AG04450 (cell line): ENCODE data around the gene DNM1. TPM values are rescaled to one million over a fixed set of nuclear protein-coding genes. Genes with fewer than 3 reads are reported as not detected.

Experiments
- CTCF ChIA-PET: fragments of 300-600, 350-600 bp; formaldehyde crosslinking; extraction: SDS; loops from one replicate; lab custom pipeline; 2022; ENCODE audit warnings: antibody characterized with exemption, inconsistent platforms; lab: Charles Lee
- POLR2A ChIA-PET: fragments of 350-600 bp; formaldehyde crosslinking; extraction: SDS; loops from one replicate; lab custom pipeline; 2021; ENCODE audit warnings: antibody characterized with exemption, inconsistent platforms; lab: Yijun Ruan, JAX
- DNase-seq: peaks from one replicate; pipeline ENCODE4 v3.0.0-alpha.2; 2011; ENCODE audit warnings: low read depth, low spot score
- H3K27ac ChIP-seq: one replicate; pipeline ENCODE4 v1.5.1; 2012; ENCODE audit warnings: low read depth, low read length, control low read depth
- H3K27me3 ChIP-seq: one replicate; pipeline ENCODE4 v1.6.0; 2012; ENCODE audit warnings: low read length; ENCODE audit not compliant: control insufficient read depth, insufficient read depth
- H3K4me3 ChIP-seq: 2 replicates; pipeline ENCODE4 v1.5.1; 2011; ENCODE audit warnings: mild to moderate bottlenecking, low read depth, low read length, control low read depth
- H3K9me3 ChIP-seq: 2 replicates; pipeline ENCODE4 v1.5.1; 2012; ENCODE audit warnings: low read length; ENCODE audit not compliant: control insufficient read depth, insufficient read depth
- polyA plus RNA-seq: library from polyadenylated mRNA; depleted of rRNA; stranded (reverse); fragments of >200 nt; gene quantifications from 2 replicates; pipeline ENCODE4 v1.2.3, GENCODE V29; 2011
- TF ChIP-seq, protein P1 (sequence below): IDR thresholded peaks from 2 replicates; pipeline ENCODE4 v1.5.1; 2011; ENCODE audit warnings: low read depth, low read length, control low read depth, inconsistent platforms

The DNM1 gene
- polyA plus RNA-seq, 1 experiment, result 12.0 TPM

DNA sequence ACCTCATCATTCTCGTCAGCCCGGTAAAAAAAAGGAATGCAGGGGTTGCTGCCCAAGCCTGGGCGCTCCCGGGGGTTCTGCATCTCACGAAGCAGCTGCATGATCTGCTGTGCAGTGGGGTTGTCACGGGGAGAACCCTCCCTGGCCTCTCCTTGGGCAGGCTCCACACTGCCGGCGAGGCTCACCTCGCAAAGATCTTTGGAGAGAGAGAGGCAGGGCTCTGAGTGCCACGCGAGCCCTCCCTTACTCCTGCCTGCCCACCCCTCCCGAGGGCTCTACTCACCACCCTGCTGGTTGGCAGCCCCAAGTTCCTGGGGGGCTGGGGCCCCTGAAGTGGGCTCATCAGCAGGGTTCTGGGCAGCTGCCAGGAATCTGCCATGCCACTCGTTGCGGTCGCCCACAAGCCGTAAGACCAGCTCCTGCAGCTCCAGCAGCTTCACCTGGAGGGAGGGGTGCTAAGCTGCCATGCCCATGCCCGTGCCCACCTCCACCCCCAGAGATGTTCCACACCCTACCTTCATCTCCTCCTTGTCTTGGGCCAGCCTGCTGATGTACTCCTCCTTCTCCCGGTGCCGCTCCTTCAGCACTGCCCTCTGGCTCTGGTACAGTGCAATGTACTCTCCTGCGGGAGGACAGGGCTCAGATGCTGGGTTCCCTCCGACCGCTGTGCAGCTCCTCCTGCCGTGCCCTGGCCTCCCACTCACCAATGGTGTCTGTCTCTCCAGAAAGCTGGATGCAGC, 54.1 kb downstream of the DNM1 start:
- H3K27ac ChIP-seq, result no peak overlapping the region
- CTCF ChIA-PET, result no interaction called here
- no peak for DNase-seq
- POLR2A ChIA-PET, result interaction anchor here (0.7 kb wide), 1 partner anchor 17 kb away, joined by 3 read pairs; no protein-coding TSS in a partner anchor
- TF ChIP-seq, protein P1, sequence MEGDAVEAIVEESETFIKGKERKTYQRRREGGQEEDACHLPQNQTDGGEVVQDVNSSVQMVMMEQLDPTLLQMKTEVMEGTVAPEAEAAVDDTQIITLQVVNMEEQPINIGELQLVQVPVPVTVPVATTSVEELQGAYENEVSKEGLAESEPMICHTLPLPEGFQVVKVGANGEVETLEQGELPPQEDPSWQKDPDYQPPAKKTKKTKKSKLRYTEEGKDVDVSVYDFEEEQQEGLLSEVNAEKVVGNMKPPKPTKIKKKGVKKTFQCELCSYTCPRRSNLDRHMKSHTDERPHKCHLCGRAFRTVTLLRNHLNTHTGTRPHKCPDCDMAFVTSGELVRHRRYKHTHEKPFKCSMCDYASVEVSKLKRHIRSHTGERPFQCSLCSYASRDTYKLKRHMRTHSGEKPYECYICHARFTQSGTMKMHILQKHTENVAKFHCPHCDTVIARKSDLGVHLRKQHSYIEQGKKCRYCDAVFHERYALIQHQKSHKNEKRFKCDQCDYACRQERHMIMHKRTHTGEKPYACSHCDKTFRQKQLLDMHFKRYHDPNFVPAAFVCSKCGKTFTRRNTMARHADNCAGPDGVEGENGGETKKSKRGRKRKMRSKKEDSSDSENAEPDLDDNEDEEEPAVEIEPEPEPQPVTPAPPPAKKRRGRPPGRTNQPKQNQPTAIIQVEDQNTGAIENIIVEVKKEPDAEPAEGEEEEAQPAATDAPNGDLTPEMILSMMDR, result no peak
- H3K4me3 ChIP-seq, result no peak overlapping the region
- H3K27me3 ChIP-seq, result no peaks in the 10 kb centered on the region
- H3K9me3 ChIP-seq, result no peaks in the 10 kb centered on the region; the same call in 1 of the 2 replicates

DNA sequence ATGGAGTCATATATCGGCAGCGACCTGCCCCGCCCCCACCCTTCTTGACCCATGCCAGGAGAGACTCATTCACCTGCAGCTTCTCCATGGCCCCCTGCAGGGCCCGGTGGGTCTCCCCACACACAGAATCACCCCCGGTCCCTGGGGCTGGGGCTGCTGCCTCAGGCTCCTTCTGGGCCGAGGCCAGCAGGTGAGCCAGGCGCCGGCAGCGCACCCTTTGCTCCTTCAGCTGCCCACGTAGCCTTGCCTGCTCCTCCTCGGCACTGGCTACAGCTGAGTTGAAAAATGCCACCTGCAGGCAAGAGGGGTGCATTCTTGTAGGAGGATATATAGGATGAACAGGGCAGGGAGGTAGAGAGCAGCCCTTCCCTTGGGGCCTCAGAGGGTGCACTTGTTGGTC, 54.7 kb downstream of the DNM1 start:
- ChIA-PET POLR2A (interaction anchor here (0.7 kb wide), 1 partner anchor 17 kb away, joined by 3 read pairs; no protein-coding TSS in a partner anchor), CTCF (no interaction called here)
- no peak for DNase-seq
- H3K9me3 ChIP-seq, result no peaks in the 10 kb centered on the region; the same call in 1 of the 2 replicates
- no peaks in the 10 kb centered on the region for H3K27me3 ChIP-seq
- no peak overlapping the region for H3K4me3 ChIP-seq
- TF ChIP-seq, protein P1, result no peak
- no peak overlapping the region for H3K27ac ChIP-seq

DNA sequence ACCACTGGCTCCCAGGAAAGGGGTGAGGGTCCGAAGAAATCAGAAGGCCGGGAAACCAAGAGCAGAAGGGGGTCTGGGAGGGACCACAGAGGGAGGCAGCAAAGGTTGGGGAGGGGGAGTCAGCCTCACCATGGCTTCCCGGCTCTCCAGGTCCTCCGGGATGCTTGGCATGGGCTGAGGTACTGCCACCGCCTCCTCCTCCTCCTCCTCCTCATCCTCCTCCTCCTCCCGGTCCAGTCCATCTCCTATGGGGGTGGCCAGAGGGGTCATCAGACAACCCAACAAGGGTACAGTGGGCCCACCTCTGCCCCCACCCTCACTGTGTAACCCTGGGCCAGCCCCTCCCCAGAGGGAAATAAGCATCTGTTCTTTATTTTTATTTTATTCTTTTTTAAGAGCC, 55.1 kb downstream of the DNM1 start:
- ChIA-PET POLR2A (interaction anchor here (0.6 kb wide), 1 partner anchor 46 kb away, joined by 4 read pairs; no protein-coding TSS in a partner anchor), CTCF (no interaction called here)
- H3K27ac ChIP-seq, result no peak overlapping the region
- H3K4me3 ChIP-seq, result no peak overlapping the region
- no peaks in the 10 kb centered on the region for H3K27me3 ChIP-seq
- TF ChIP-seq, protein P1, result no peak
- no peak for DNase-seq
- H3K9me3 ChIP-seq, result no peaks in the 10 kb centered on the region; the same call in 1 of the 2 replicates

DNA sequence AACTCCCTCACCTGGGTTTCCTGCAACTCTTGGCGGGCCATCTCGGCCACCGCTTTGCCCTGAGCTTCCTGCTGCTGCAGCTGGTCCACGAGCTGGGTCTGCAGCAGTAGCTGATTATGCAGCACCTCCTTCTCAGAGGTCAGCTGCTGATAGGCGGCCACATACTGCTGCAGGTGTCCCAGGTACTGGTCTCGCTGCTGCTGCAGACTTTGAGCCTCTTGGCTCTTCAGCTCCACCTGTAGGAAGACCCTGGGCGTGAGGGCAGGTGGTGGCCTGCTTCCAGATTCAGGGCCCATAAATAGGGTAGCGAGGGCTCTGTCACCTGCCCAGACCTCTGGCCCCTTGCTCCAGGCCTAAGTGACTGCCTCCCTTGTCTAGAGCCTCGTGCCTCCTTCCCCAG, 56.0 kb downstream of the DNM1 start:
- TF ChIP-seq, protein P1, result no peak
- no peak for DNase-seq
- ChIA-PET CTCF (no interaction called here), POLR2A (no interaction called here)
- Histone ChIP-seq H3K9me3 (no peaks in the 10 kb centered on the region; the same call in 1 of the 2 replicates), H3K27ac (no peak overlapping the region), H3K27me3 (no peaks in the 10 kb centered on the region), H3K4me3 (no peak overlapping the region)

DNA sequence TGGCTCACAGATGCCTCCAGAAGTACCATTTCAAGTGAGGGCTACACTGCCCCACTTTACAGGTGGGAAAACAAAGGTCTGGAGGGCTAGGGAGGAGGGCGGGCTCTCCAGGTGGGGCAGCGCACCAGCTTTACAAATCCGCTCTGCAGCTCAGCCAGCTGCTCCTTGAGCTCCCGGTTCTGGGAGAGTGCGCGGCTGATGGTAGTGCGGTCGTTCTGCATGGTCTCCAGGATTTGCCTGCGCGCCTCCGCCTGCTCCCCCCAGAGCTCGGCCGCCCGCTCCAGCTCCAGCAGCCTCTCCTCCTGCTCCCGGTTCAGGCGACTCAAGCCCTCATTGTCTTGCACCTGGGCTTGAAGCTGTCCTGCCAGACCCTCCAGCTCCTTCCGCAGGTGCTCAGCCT, 57.2 kb downstream of the DNM1 start:
- H3K9me3 ChIP-seq, result no peaks in the 10 kb centered on the region; the same call in 1 of the 2 replicates
- no peak overlapping the region for H3K4me3 ChIP-seq
- H3K27ac ChIP-seq, result no peak overlapping the region
- no peak for DNase-seq
- ChIA-PET POLR2A (interaction anchor here (0.7 to 0.9 kb wide), 2 partner anchors 15 to 59 kb away, joined by 3 to 11 read pairs; no protein-coding TSS in a partner anchor), CTCF (no interaction called here)
- TF ChIP-seq, protein P1, result no peak
- H3K27me3 ChIP-seq, result no peaks in the 10 kb centered on the region
